Heart left ventricle (tissue), 16 donors: ENCODE measurements around the gene LHFPL2. TPM values are rescaled to one million over a fixed set of nuclear protein-coding genes. Genes with fewer than 3 reads are reported as not detected.
A peak's percentile ranks its signal among the peaks of the same experiment; 100 is the strongest.

Experiments
- ATAC-seq, 4 donors: fragments of 200-7000 bp; cut with Tn5 transposase; one replicate each; pipeline ENCODE4 v1.9.1; 2020 to 2022; ENCODE audit warnings: moderate library complexity in 4 of 4, mild to moderate bottlenecking in 3 of 4, moderate number of reproducible peaks in 1 of 4
- DNase-seq, 5 donors: peaks; one replicate each; pipeline ENCODE4 v3.0.0-alpha.2; 2020
- H3K27ac ChIP-seq, 12 donors: fragments of 200-600 bp; sonication (generic) in 4 of 12; one replicate each; pipeline versions ENCODE4 v1.5.0 to v1.8.0; 2016 to 2022; ENCODE audit warnings: mild to moderate bottlenecking in 2 of 12
- H3K27me3 ChIP-seq, 9 donors: fragments of 200-600 bp; sonication (generic) in 2 of 9; one replicate each; pipeline versions ENCODE4 v1.5.1 to v1.8.0; 2016 to 2022; ENCODE audit warnings: mild to moderate bottlenecking in 3 of 9
- H3K36me3 ChIP-seq, 9 donors: fragments of 200-600 bp; sonication (generic) in 2 of 9; one replicate each; pipeline versions ENCODE4 v1.5.0 to v1.8.0; 2018 to 2022; ENCODE audit warnings: mild to moderate bottlenecking in 2 of 9
- H3K4me1 ChIP-seq, 12 donors: fragments of 200-600 bp; sonication (generic) in 4 of 12; one replicate each; pipeline versions ENCODE4 v1.5.0 to v1.8.0; 2016 to 2022; ENCODE audit warnings: mild to moderate bottlenecking in 3 of 12
- H3K4me3 ChIP-seq, 12 donors: fragments of 200-600 bp; sonication (generic) in 4 of 12; one replicate each; pipeline versions ENCODE4 v1.5.0 to v1.8.0; 2017 to 2022; ENCODE audit warnings: mild to moderate bottlenecking in 9 of 12, moderate library complexity in 4 of 12
- H3K9me3 ChIP-seq, 12 donors: fragments of 200-600 bp; sonication (generic) in 4 of 12; one replicate each; pipeline versions ENCODE4 v1.5.0 to v1.8.0; 2016 to 2022; ENCODE audit warnings: mild to moderate bottlenecking in 1 of 12
- CTCF ChIP-seq, 12 donors: fragments of 200-600 bp; sonication (generic) in 4 of 12; IDR thresholded peaks; one replicate each; pipeline versions ENCODE4 v1.5.0 to v1.8.0; 2018 to 2022; ENCODE audit warnings: antibody characterized with exemption in 12 of 12, mild to moderate bottlenecking in 5 of 12
- POLR2A ChIP-seq, 2 donors: fragments of 450-650 bp; IDR thresholded peaks; one replicate each; pipeline ENCODE4 v1.6.1; 2017; ENCODE audit warnings: antibody characterized with exemption in 2 of 2, mild to moderate bottlenecking in 2 of 2, moderate library complexity in 2 of 2
- WGBS, 4 donors: extraction: QIAGEN DNeasy Blood & Tissue Kit in 2 of 4; methylation state at CpG; one replicate each; pipeline versions ENCODE4 v1.1.5 to v1.1.7; 2013 to 2018; 5-methylcytosine and 5-hydroxymethylcytosine counted together
- intact Hi-C, 10 donors: fragments of 100-400 bp; cut with DNase I; formaldehyde crosslinking; loops; one replicate each; pipeline versions ENCODE4 v1.11.1 to v1.14.2; 2022
- polyA plus RNA-seq, 2 donors: library from polyadenylated mRNA; stranded (reverse); fragments of 200-250 nt; gene quantifications; one replicate each; pipeline ENCODE4 v1.2.3, GENCODE V29; 2013
- total RNA-seq, 9 donors: library from RNA; depleted of rRNA in 2 of 9; stranded (reverse); fragments of >200 nt in 2 of 9; fragmentation: NEBNext Ultra II Directional in 3 of 9; extraction: Animal tissue kit (Norgen Biotek cat#: 25700) in 3 of 9; gene quantifications; one replicate each; pipeline versions ENCODE4 v1.1.0 to v1.2.4, GENCODE V29; 2016 to 2023
- donor health status: ischemic (EF 13 %, LVEDD 7.1; RV severe dilation, severe dysfunction).
- donor health status: healthy with polysubstance abuse.
- donor health status: DM: no; HTN: yes; CAD: no.
- donor health status: DM: no; HTN: no; CAD: no.
- donor health status: ischemic (EF 25% LVEDD 6.9; RV normal size, moderate dysfunction).
- donor health status: ischemic (EF 25% LVEDD 5.7; RV mildly dilated, moderate dysfunction).
- donor health status: healthy.
- donor health status: DM: yes; HTN: yes; CAD: no.
- donor health status: ischemic (EF 35%, LVEDD 5.7; RV mildly dilated, moderate dysfunction).
- donor health status: nonischemic (EF 11% LVEDD 7.7; RV severe dilation, severe dysfunction).
- donor health status: DM: yes; HTN: yes; CAD: no.
- donor health status: PGD.
- donor health status: ischemic (EF 29% LVEDD 5.4; RV normal size, mild dysfunction).
- donor health status: nonischemic (EF 23%, LVEDD 6.1; RV moderate dilation, normal function).

The LHFPL2 gene
- total and polyA plus RNA-seq, 11 donors = 1.8 to 35.6 (median 10.1) TPM

- H3K4me1 ChIP-seq = peaks cover 4 to 92% (median 47%) of the 10 kb centered on the region in 12 donors
- intact Hi-C loops = no loop called here
- H3K27me3 ChIP-seq = no peaks in the 10 kb centered on the region
Measured at GRCh38 chr5:78504704-78505677, 143.6 kb downstream of the LHFPL2 start.

GRCh38 chr5:78503958-78504653 lies 144.5 kb downstream of the LHFPL2 start:
- Histone ChIP-seq H3K27me3 (no peaks in the 10 kb centered on the region), H3K36me3 (peaks cover 0 to 6% (median 0%) of the 10 kb centered on the region in 9 donors), H3K27ac (peak overlapping the region in 10 of 12 donors; percentile 30 to 75 (median 59)), H3K4me1 (peaks cover 4 to 84% (median 38%) of the 10 kb centered on the region in 12 donors), H3K4me3 (no peak overlapping the region), H3K9me3 (no peaks in the 10 kb centered on the region)
- 76 to 86% (median 78%) methylated on average over 4 of the region's 4 CpGs for WGBS, 4 donors
- ATAC-seq (peak in 1 of 4 donors; percentile 33), DNase-seq (no peak)
- TF ChIP-seq CTCF (IDR thresholded peaks at IDR 0.05) = no peak
- no peak for TF ChIP-seq POLR2A (IDR thresholded peaks at IDR 0.05)
- intact Hi-C loops = no loop called here

More at GRCh38 chr5:78504704-78505677, 143.6 kb downstream of the LHFPL2 start:
- Histone ChIP-seq H3K9me3 (no peaks in the 10 kb centered on the region), H3K36me3 (peaks cover 0 to 6% (median 0%) of the 10 kb centered on the region in 9 donors), H3K4me3 (no peak overlapping the region), H3K27ac (peak overlapping the region in 11 of 12 donors; percentile 37 to 75 (median 50))
- WGBS, 4 donors = 14 to 23% (median 19%) methylated on average over 10 of the region's 10 CpGs
- ATAC-seq = peak; percentile 93 to 98 (median 97)
- TF ChIP-seq POLR2A (IDR thresholded peaks at IDR 0.05) (no peak), CTCF (IDR thresholded peaks at IDR 0.05) (no peak)
- DNase-seq = peak; percentile 86 to 95 (median 91)

GRCh38 chr5:78501411-78502352 lies 146.9 kb downstream of the LHFPL2 start:
- no peak for ATAC-seq
- peak overlapping the region in 1 of 12 donors; percentile 17 for H3K27ac ChIP-seq
- no peaks in the 10 kb centered on the region for H3K9me3 ChIP-seq
- H3K27me3 ChIP-seq = no peaks in the 10 kb centered on the region
- intact Hi-C loops = no loop called here
- TF ChIP-seq POLR2A (IDR thresholded peaks at IDR 0.05) (no peak), CTCF (IDR thresholded peaks at IDR 0.05) (no peak)
- H3K36me3 ChIP-seq = no peaks in the 10 kb centered on the region
- WGBS, 4 donors = 58 to 70% (median 67%) methylated on average over 9 of the region's 9 CpGs
- DNase-seq = no peak
- H3K4me3 ChIP-seq = no peak overlapping the region
- H3K4me1 ChIP-seq = peaks cover 4 to 87% (median 48%) of the 10 kb centered on the region in 12 donors
